Panc1 (cell line): Measurements from ENCODE around the gene TNIK. TPM values are rescaled to one million over a fixed set of nuclear protein-coding genes. Genes with fewer than 3 reads are reported as not detected.
A peak's percentile ranks its signal among the peaks of the same experiment; 100 is the strongest.

Experiments used
- ATAC-seq: fragments of 200-7000 bp; cut with Tn5 transposase; 2 replicates; pipeline ENCODE4 v1.9.1; 2020; ENCODE audit warnings: mild to moderate bottlenecking, moderate library complexity
- BruUV-seq: library from RNA; stranded (reverse); fragments of 400-500 nt; replicated peaks from 2 replicates; lab custom pipeline; 2021; lab: Mats Ljungman, UMichigan
- CTCF ChIA-PET: fragments of 300-600 bp; sonication (Branson Sonifier 250); formaldehyde crosslinking; loops from one replicate; lab custom pipeline; 2022; ENCODE audit warnings: antibody characterized with exemption; lab: Charles Lee
- POLR2A ChIA-PET: fragments of 300-600 bp; sonication (Branson Sonifier 250); formaldehyde crosslinking; loops from one replicate; lab custom pipeline; 2022; ENCODE audit warnings: antibody characterized with exemption; lab: Charles Lee
- DNase-seq: peaks from one replicate; pipeline ENCODE4 v3.0.0-alpha.2; 2010; ENCODE audit warnings: low read depth, low spot score
- H3K27ac ChIP-seq: 2 replicates; pipeline ENCODE4 v1.5.1; 2011; ENCODE audit warnings: mild to moderate bottlenecking, low read length, inconsistent platforms
- H3K27me3 ChIP-seq: fragments of 200-500 bp; sonication (Bioruptor generic); 2 replicates; pipeline ENCODE4 v1.6.0; 2014; ENCODE audit warnings: low read length, inconsistent platforms; ENCODE audit not compliant: control insufficient read depth, insufficient read depth
- H3K36me3 ChIP-seq: fragments of 200-500 bp; sonication (Bioruptor generic); 2 replicates; pipeline ENCODE4 v1.5.1; 2014; ENCODE audit warnings: inconsistent platforms, mild to moderate bottlenecking, low read length, moderate library complexity; ENCODE audit not compliant: control insufficient read depth, insufficient read depth
- H3K4me1 ChIP-seq: 2 replicates; pipeline ENCODE4 v1.5.1; 2011; ENCODE audit warnings: inconsistent platforms, mild to moderate bottlenecking, low read length, moderate library complexity; ENCODE audit not compliant: control insufficient read depth, insufficient read depth
- H3K4me3 ChIP-seq, 2 experiments: 2 replicates each; pipeline ENCODE4 v1.5.1; 2011 to 2012; ENCODE audit warnings: low read depth in 2 of 2, low read length in 2 of 2, mild to moderate bottlenecking in 2 of 2, inconsistent platforms in 1 of 2, moderate library complexity in 1 of 2
- H3K9me3 ChIP-seq: fragments of 200-500 bp; sonication (Bioruptor generic); 2 replicates; pipeline ENCODE4 v1.5.1; 2014; ENCODE audit warnings: low read depth, mild to moderate bottlenecking, inconsistent platforms, low read length, moderate library complexity; ENCODE audit not compliant: control insufficient read depth, insufficient read depth
- CTCF ChIP-seq: fragments of 450-650 bp; IDR thresholded peaks from 2 replicates; pipeline ENCODE4 v1.5.1; 2017; ENCODE audit warnings: mild to moderate bottlenecking
- POLR2AphosphoS5 ChIP-seq: IDR thresholded peaks from 2 replicates; pipeline ENCODE4 v1.6.1; 2012; ENCODE audit warnings: mild to moderate bottlenecking, low read depth, low read length, moderate library complexity
- SIN3A ChIP-seq: IDR thresholded peaks from 2 replicates; pipeline ENCODE4 v1.6.1; 2012; ENCODE audit warnings: low read depth, mild to moderate bottlenecking, low read length, moderate library complexity, borderline replicate concordance; ENCODE audit not compliant: insufficient read depth
- TCF7L2 ChIP-seq: IDR thresholded peaks from 2 replicates; pipeline ENCODE4 v1.6.1; 2011; ENCODE audit warnings: mild to moderate bottlenecking, low read depth, low read length, inconsistent platforms
- in situ Hi-C: cut with HindIII; loops from 2 replicates; pipeline ENCODE4 v1.10.0; 2016; ENCODE audit warnings: low sequenced_read_pairs, low pct_unique_long_range_greater_than_20kb
- intact Hi-C: fragments of 100-400 bp; cut with micrococcal nuclease; formaldehyde crosslinking; loops from one replicate; pipeline ENCODE4 v1.10.0; 2022; ENCODE audit not compliant: unreplicated experiment
- total RNA-seq: library from RNA; stranded (reverse); gene quantifications from one replicate; pipeline ENCODE4 v1.2.1, GENCODE V29; 2021; ENCODE audit not compliant: unreplicated experiment
- TF ChIP-seq, protein P1 (sequence below), 2 experiments: IDR thresholded peaks; 2 replicates each; pipeline ENCODE4 v1.6.1; 2011 to 2012; ENCODE audit warnings: low read depth in 2 of 2, control low read depth in 1 of 2, low read length in 1 of 2, mild to moderate bottlenecking in 1 of 2, moderate library complexity in 1 of 2; ENCODE audit not compliant: insufficient read depth in 1 of 2

The TNIK gene
- total RNA-seq, 1 experiment from 2014 or later: 1.9 TPM

DNA sequence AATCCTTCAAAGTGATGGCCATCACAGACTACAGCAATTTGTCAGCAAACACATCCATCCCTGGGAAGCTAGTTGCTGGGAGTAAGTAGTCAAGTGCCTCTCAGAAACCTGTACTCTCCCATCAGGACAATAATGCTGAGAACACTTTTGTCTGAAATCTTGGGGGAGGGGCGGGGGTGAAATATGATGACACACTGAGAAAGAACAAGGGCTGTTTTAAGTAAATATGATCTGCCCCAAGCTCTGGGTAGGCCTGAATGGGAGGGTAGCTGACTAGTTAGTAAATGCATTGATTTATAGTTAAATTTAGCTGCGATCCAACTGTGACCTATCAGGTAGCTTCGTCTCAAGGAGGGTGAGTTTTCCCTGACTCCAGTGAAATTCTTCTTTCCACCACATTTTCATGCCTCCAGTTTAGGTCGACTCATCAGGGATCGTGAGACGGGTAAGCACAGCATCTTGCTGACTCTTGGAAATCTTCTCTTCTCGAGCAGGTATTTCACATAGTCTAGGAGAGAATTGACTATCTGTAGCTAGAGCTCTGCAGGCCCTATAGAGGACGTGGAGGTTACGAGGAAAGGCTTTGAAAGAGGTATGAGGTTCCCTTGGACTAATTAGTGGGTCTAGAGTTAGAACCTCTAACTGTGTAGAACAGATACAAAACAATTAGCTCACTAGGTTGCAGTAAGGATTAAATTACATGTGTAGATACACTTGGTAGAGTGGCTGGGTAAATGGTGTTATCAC, 220.3 kb downstream of the TNIK start:
- ChIA-PET POLR2A (no interaction called here), CTCF (no interaction called here)
- intact Hi-C loops: no loop called here
- Histone ChIP-seq H3K27ac (no peak overlapping the region), H3K4me3 (no peak overlapping the region), H3K36me3 (no peaks in the 10 kb centered on the region), H3K27me3 (0 out of 2 replicates have a peak, but pooled peaks cover 4% of the 10 kb centered on the region), H3K4me1 (no peaks in the 10 kb centered on the region), H3K9me3 (no peaks in the 10 kb centered on the region)
- ATAC-seq (peak; percentile 38; the same call in 1 of the 2 replicates), DNase-seq (no peak)
- no TSS peak for BruUV-seq
- in situ Hi-C loops: no loop called here
- no peak for TF ChIP-seq SIN3A
- TF ChIP-seq POLR2AphosphoS5: no peak
- TF ChIP-seq CTCF: no peak
- no peak for TF ChIP-seq TCF7L2
- TF ChIP-seq, protein P1, sequence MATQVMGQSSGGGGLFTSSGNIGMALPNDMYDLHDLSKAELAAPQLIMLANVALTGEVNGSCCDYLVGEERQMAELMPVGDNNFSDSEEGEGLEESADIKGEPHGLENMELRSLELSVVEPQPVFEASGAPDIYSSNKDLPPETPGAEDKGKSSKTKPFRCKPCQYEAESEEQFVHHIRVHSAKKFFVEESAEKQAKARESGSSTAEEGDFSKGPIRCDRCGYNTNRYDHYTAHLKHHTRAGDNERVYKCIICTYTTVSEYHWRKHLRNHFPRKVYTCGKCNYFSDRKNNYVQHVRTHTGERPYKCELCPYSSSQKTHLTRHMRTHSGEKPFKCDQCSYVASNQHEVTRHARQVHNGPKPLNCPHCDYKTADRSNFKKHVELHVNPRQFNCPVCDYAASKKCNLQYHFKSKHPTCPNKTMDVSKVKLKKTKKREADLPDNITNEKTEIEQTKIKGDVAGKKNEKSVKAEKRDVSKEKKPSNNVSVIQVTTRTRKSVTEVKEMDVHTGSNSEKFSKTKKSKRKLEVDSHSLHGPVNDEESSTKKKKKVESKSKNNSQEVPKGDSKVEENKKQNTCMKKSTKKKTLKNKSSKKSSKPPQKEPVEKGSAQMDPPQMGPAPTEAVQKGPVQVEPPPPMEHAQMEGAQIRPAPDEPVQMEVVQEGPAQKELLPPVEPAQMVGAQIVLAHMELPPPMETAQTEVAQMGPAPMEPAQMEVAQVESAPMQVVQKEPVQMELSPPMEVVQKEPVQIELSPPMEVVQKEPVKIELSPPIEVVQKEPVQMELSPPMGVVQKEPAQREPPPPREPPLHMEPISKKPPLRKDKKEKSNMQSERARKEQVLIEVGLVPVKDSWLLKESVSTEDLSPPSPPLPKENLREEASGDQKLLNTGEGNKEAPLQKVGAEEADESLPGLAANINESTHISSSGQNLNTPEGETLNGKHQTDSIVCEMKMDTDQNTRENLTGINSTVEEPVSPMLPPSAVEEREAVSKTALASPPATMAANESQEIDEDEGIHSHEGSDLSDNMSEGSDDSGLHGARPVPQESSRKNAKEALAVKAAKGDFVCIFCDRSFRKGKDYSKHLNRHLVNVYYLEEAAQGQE (IDR thresholded peaks at IDR 0.05; ENCODE audit: insufficient read depth in 1 of 2, low read depth in 2 of 2, low read length in 1 of 2): no peak

- CTCF ChIA-PET: no interaction called here
- no peak overlapping the region for H3K27ac ChIP-seq
- no peak overlapping the region for H3K4me3 ChIP-seq
- no peaks in the 10 kb centered on the region for H3K36me3 ChIP-seq
- DNase-seq: no peak
- in situ Hi-C loops (no loop called here), intact Hi-C loops (no loop called here)
- TF ChIP-seq POLR2AphosphoS5: no peak
- TF ChIP-seq, protein P1 (IDR thresholded peaks at IDR 0.05; ENCODE audit: insufficient read depth in 1 of 2, low read depth in 2 of 2, low read length in 1 of 2): no peak
- TF ChIP-seq TCF7L2: no peak
- TF ChIP-seq SIN3A: no peak
- TF ChIP-seq CTCF: no peak
- no TSS peak for BruUV-seq
- POLR2A ChIA-PET: no interaction called here
- no peaks in the 10 kb centered on the region for H3K4me1 ChIP-seq
- H3K9me3 ChIP-seq: no peaks in the 10 kb centered on the region
- no peak for ATAC-seq
- no peaks in the 10 kb centered on the region for H3K27me3 ChIP-seq
Observed at GRCh38 chr3:171237009-171237385, 223.2 kb downstream of the TNIK start.
